B cell (primary cell): ENCODE results near the gene GPC2. TPM values are rescaled to one million over a fixed set of nuclear protein-coding genes. Genes with fewer than 3 reads are reported as not detected.

ENCODE experiments used
- ATAC-seq: fragments of 200-7000 bp; cut with Tn5 transposase; one replicate; pipeline ENCODE4 v1.10.0; 2021; ENCODE audit warnings: low read depth, mild to moderate bottlenecking, moderate number of reproducible peaks, moderate library complexity
- CTCF ChIA-PET: fragments of 350-600 bp; sonication (Branson Sonifier 250); formaldehyde crosslinking; loops from one replicate; lab custom pipeline; 2021; ENCODE audit warnings: antibody characterized with exemption, inconsistent platforms; lab: Charles Lee
- POLR2A ChIA-PET: fragments of 350-600 bp; sonication (Branson Sonifier 250); formaldehyde crosslinking; loops from one replicate; lab custom pipeline; 2021; ENCODE audit warnings: antibody characterized with exemption; lab: Charles Lee
- DNase-seq: peaks from one replicate; pipeline ENCODE4 v3.0.0; 2013
- H2AFZ ChIP-seq: 2 replicates; pipeline ENCODE4 v1.6.1; 2012; ENCODE audit warnings: mild to moderate bottlenecking, low read depth, low read length; ENCODE audit not compliant: insufficient read depth, poor library complexity, severe bottlenecking
- H3K27ac ChIP-seq, 2 donors: 1 replicate in 1 of 2; 2 replicates in 1 of 2; pipeline ENCODE4 v1.5.1; 2012 to 2013; ENCODE audit warnings: low read length in 2 of 2, mild to moderate bottlenecking in 2 of 2, moderate library complexity in 1 of 2
- H3K27me3 ChIP-seq, 4 experiments: fragments of 200-600 bp in 1 of 4; sonication (generic) in 1 of 4; replicated peaks in 1 of 4; 1 replicate in 2 of 4; 2 replicates in 2 of 4; pipeline versions ENCODE4 v1.6.1 to v1.7.0; 2013 to 2016; ENCODE audit warnings: low read length in 3 of 4, mild to moderate bottlenecking in 2 of 4, mixed read lengths in 1 of 4, moderate library complexity in 1 of 4; ENCODE audit not compliant: insufficient read depth in 4 of 4, control insufficient read depth in 3 of 4; ENCODE audit errors: control extremely low read depth in 1 of 4
- H3K36me3 ChIP-seq, 2 experiments: replicated peaks in 1 of 2; 1 replicate in 1 of 2; 2 replicates in 1 of 2; pipeline versions ENCODE4 v1.6.1 to v1.7.1; 2013; ENCODE audit warnings: low read length in 1 of 2; ENCODE audit not compliant: insufficient read depth in 2 of 2, control insufficient read depth in 1 of 2; ENCODE audit errors: control extremely low read depth in 1 of 2, extremely low read depth in 1 of 2
- H3K4me1 ChIP-seq, 2 donors: fragments of 200-600 bp in 1 of 2; sonication (generic) in 1 of 2; 1 replicate in 1 of 2; 2 replicates in 1 of 2; pipeline versions ENCODE4 v1.5.1 to v1.6.1; 2013 to 2017; ENCODE audit warnings: low read length in 2 of 2; ENCODE audit not compliant: control insufficient read depth in 2 of 2, insufficient read depth in 2 of 2
- H3K4me2 ChIP-seq: replicated peaks from 2 replicates; pipeline ENCODE3; 2012; ENCODE audit warnings: mild to moderate bottlenecking, low read depth, low read length; ENCODE audit not compliant: poor library complexity, severe bottlenecking
- H3K4me3 ChIP-seq, 5 experiments: fragments of 200-600 bp in 1 of 5; sonication (generic) in 1 of 5; 1 replicate in 3 of 5; 2 replicates in 2 of 5; pipeline versions ENCODE4 v1.5.1 to v1.7.0; 2011 to 2016; ENCODE audit warnings: low read length in 4 of 5, mild to moderate bottlenecking in 4 of 5, low read depth in 2 of 5, control low read depth in 1 of 5, moderate library complexity in 1 of 5; ENCODE audit not compliant: insufficient read depth in 1 of 5; ENCODE audit errors: control extremely low read depth in 1 of 5, extremely low read depth in 1 of 5
- H3K79me2 ChIP-seq: fragments of 200-600 bp; sonication (generic); one replicate; pipeline ENCODE4 v1.6.0; 2016; ENCODE audit warnings: low read length; ENCODE audit not compliant: control insufficient read depth, insufficient read depth
- H3K9ac ChIP-seq: fragments of 200-600 bp; sonication (generic); 2 replicates; pipeline ENCODE4 v1.6.1; 2017; ENCODE audit warnings: mild to moderate bottlenecking, low read length, moderate library complexity
- H3K9me3 ChIP-seq, 3 donors: one replicate each; pipeline versions ENCODE4 v1.6.1 to v1.7.1; 2013; ENCODE audit warnings: low read length in 2 of 3; ENCODE audit not compliant: control insufficient read depth in 2 of 3, insufficient read depth in 1 of 3; ENCODE audit errors: control extremely low read depth in 1 of 3
- H4K20me1 ChIP-seq: 2 replicates; pipeline ENCODE4 v1.6.0; 2012; ENCODE audit warnings: mild to moderate bottlenecking, low read length; ENCODE audit not compliant: insufficient read depth, control insufficient read depth, poor library complexity, severe bottlenecking
- H3K27ac Mint-ChIP-seq: one replicate; pipeline ENCODE4 v1.8.0; 2021; ENCODE audit warnings: mixed read lengths
- H3K27me3 Mint-ChIP-seq: one replicate; pipeline ENCODE4 v1.8.0; 2021; ENCODE audit warnings: mixed read lengths
- H3K4me1 Mint-ChIP-seq: one replicate; pipeline ENCODE4 v1.8.0; 2021; ENCODE audit warnings: mixed read lengths
- H3K4me3 Mint-ChIP-seq: one replicate; pipeline ENCODE4 v1.8.0; 2021; ENCODE audit warnings: mixed read lengths
- H3K9me3 Mint-ChIP-seq: one replicate; pipeline ENCODE4 v1.8.0; 2022; ENCODE audit warnings: mixed read lengths; ENCODE audit not compliant: insufficient read depth
- EZH2 ChIP-seq: IDR thresholded peaks from 2 replicates; pipeline ENCODE4 v1.6.1; 2012; ENCODE audit warnings: borderline replicate concordance, low read depth, mild to moderate bottlenecking, moderate library complexity, low read length; ENCODE audit not compliant: insufficient read depth, poor library complexity, severe bottlenecking
- WGBS: methylation state at CpG from one replicate; pipeline ENCODE4 v1.1.5; 2013; ENCODE audit warnings: missing lambda C conversion rate; ENCODE audit not compliant: insufficient coverage; 5-methylcytosine and 5-hydroxymethylcytosine counted together
- intact Hi-C: fragments of 100-400 bp; cut with micrococcal nuclease; formaldehyde crosslinking; loops from one replicate; pipeline ENCODE4 v1.10.0; 2022
- polyA plus RNA-seq: library from polyadenylated mRNA; depleted of rRNA; stranded (reverse); fragments of >200 nt; gene quantifications from 2 replicates; pipeline ENCODE4 v1.2.3, GENCODE V29; 2012
- total RNA-seq, 2 donors: library from RNA; stranded (reverse); fragments of 120-200 nt in 1 of 2; gene quantifications; 1 replicate in 1 of 2; 2 replicates in 1 of 2; pipeline versions ENCODE4 v1.2.3 to v1.2.4, GENCODE V29; 2013 to 2022
- TF ChIP-seq, protein P1 (sequence below): fragments of 200-600 bp; IDR thresholded peaks from one replicate; pipeline ENCODE4 v1.8.0; 2022; ENCODE audit warnings: antibody characterized with exemption, mild to moderate bottlenecking

GPC2 gene
- total and polyA plus RNA-seq, 2 donors (not counting 1 experiment from before 2014, with no cell fraction given) = 3.9 to 4.1 TPM

- no peak overlapping the region for H3K27ac Mint-ChIP-seq
- peaks cover 32% of the 10 kb centered on the region for H3K4me1 Mint-ChIP-seq
- peaks cover 20% of the 10 kb centered on the region for H3K27me3 Mint-ChIP-seq
- CTCF ChIA-PET = interaction anchor here (1.0 kb wide), 1 partner anchor 36 kb away, joined by 3 read pairs; no protein-coding TSS in a partner anchor
- Histone ChIP-seq H3K4me2 (no peak overlapping the region), H2AFZ (no peak overlapping the region), H3K27ac (no peak overlapping the region), H3K9ac (no peak overlapping the region), H4K20me1 (peaks cover 5% of the 10 kb centered on the region), H3K79me2 (no peaks in the 10 kb centered on the region), H3K4me3 (no peak overlapping the region), H3K36me3 (no peaks in the 10 kb centered on the region), H3K27me3 (peaks cover 0 to 28% (median 17%) of the 10 kb centered on the region in 4 experiments), H3K4me1 (peaks cover 31 to 36% of the 10 kb centered on the region in 2 donors), H3K9me3 (peaks cover 0 to 14% (median 6%) of the 10 kb centered on the region in 3 donors)
- H3K9me3 Mint-ChIP-seq = no peaks in the 10 kb centered on the region
- ATAC-seq = no peak
- TF ChIP-seq EZH2 = no peak
- TF ChIP-seq, protein P1, sequence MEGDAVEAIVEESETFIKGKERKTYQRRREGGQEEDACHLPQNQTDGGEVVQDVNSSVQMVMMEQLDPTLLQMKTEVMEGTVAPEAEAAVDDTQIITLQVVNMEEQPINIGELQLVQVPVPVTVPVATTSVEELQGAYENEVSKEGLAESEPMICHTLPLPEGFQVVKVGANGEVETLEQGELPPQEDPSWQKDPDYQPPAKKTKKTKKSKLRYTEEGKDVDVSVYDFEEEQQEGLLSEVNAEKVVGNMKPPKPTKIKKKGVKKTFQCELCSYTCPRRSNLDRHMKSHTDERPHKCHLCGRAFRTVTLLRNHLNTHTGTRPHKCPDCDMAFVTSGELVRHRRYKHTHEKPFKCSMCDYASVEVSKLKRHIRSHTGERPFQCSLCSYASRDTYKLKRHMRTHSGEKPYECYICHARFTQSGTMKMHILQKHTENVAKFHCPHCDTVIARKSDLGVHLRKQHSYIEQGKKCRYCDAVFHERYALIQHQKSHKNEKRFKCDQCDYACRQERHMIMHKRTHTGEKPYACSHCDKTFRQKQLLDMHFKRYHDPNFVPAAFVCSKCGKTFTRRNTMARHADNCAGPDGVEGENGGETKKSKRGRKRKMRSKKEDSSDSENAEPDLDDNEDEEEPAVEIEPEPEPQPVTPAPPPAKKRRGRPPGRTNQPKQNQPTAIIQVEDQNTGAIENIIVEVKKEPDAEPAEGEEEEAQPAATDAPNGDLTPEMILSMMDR = no peak
- no peak for DNase-seq
- WGBS = 92% methylated on average over 9 of the region's 11 CpGs
- POLR2A ChIA-PET = no interaction called here
- intact Hi-C loops = no loop called here
- no peak overlapping the region for H3K4me3 Mint-ChIP-seq
Observed at GRCh38 chr7:100173806-100174495, 3.2 kb downstream of the GPC2 start.

DNA sequence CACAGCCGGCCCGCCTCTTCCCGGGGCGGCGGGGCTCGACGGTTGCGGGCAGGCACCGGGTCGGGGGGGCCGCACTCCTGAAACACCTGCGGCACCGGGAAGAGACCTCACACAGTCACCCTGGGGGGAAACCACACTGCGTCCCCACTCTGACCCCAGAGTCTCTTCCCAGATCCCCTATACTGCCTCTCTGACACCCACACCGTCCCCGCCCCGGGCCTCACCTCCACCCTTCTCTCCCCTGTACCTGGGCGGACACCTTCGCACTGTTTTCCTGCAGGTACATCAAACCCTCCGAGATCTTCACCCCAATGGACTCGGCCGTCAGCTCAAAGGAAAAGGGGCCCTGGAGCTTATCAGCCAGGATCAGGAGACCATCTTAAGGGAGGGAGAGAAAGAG lies 5.3 kb downstream of the GPC2 start:
- Histone ChIP-seq H3K4me2 (peak overlapping the region; percentile 94), H3K36me3 (no peaks in the 10 kb centered on the region), H4K20me1 (peaks cover 5% of the 10 kb centered on the region), H3K4me3 (peak overlapping the region in 3 of 5 experiments; percentile 44 to 52 (median 48)), H3K79me2 (no peaks in the 10 kb centered on the region), H3K9ac (peak overlapping the region; percentile 53), H2AFZ (peak overlapping the region; percentile 66), H3K27ac (no peak overlapping the region), H3K27me3 (peaks cover 0 to 49% (median 32%) of the 10 kb centered on the region in 4 experiments), H3K9me3 (peaks cover 0 to 7% (median 0%) of the 10 kb centered on the region in 3 donors), H3K4me1 (peaks cover 42 to 43% of the 10 kb centered on the region in 2 donors)
- peaks cover 45% of the 10 kb centered on the region for H3K4me1 Mint-ChIP-seq
- TF ChIP-seq EZH2 = peak; percentile 65
- TF ChIP-seq, protein P1 = no peak
- under 1% methylated on average over 14 of the region's 22 CpGs for WGBS
- peaks cover 41% of the 10 kb centered on the region for H3K27me3 Mint-ChIP-seq
- ChIA-PET CTCF (interaction anchor here (0.8 to 1.8 kb wide), 4 partner anchors 18 to 182 kb away, joined by 3 to 9 read pairs (median 4); no protein-coding TSS in a partner anchor), POLR2A (interaction anchor here (0.7 to 2.2 kb wide), 2 partner anchors 23 to 196 kb away, joined by 3 to 8 read pairs; partner anchors contain the start of gene LAMTOR4)
- ATAC-seq (peak; percentile 8), DNase-seq (peak; percentile 36)
- intact Hi-C loops = no loop called here
- no peaks in the 10 kb centered on the region for H3K9me3 Mint-ChIP-seq
- no peak overlapping the region for H3K27ac Mint-ChIP-seq
- peak overlapping the region; percentile 81 for H3K4me3 Mint-ChIP-seq
